ENCODE measurements around the gene ABHD6.
A peak's percentile ranks its signal among the peaks of the same experiment; 100 is the strongest.
"Not testable (repeated sequence)": the region's sequence is repeated elsewhere in the genome, so short reads cannot be mapped to it uniquely, and the experiment has no call there.

ABHD6 gene

DNA sequence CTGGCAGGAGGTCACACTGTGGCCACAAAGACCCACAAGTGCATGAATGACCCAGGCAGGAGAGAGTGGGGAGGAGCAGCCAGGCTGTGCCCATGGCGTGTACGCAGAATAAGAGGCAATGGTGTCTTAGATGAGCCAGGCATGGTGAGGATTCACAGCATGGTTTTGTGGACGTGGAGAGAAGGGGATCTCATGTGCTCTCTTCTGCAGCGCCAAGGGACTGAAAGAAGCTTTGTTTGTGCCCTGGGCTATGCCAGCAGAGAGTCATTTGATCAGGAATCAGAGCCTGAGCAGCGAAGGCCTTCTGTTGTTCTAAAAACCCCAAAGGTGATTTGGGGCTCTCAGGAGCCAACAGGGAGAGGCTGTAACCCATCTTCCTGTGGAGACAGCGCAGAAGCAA is 49.8 kb downstream of the ABHD6 start:
- Histone ChIP-seq H3F3A (ENCODE audit: control insufficient read depth, insufficient read depth) (no peaks in the 10 kb centered on the region), H3K9me2 (replicated peaks; ENCODE audit: control insufficient read depth, low read length) (no peaks in the 10 kb centered on the region), H3K4me3 (ENCODE audit: low read length) (no peak overlapping the region), H3K9me3 (ENCODE audit: control insufficient read depth, insufficient read depth, low read length) (no peaks in the 10 kb centered on the region), H3K27ac (ENCODE audit: low read depth, low read length) (no peak overlapping the region), H3K79me2 (ENCODE audit: control insufficient read depth, low read length) (no peaks in the 10 kb centered on the region), H3K27me3 (ENCODE audit: control insufficient read depth, low read length) (no peaks in the 10 kb centered on the region), H3K36me3 (ENCODE audit: control insufficient read depth, low read length) (0 out of 2 replicates have a peak, but pooled peaks cover 3% of the 10 kb centered on the region), H3K4me2 (ENCODE audit: low read length) (no peak overlapping the region), H3K4me1 (ENCODE audit: control insufficient read depth, low read length) (peaks cover 9% of the 10 kb centered on the region), H4K20me1 (ENCODE audit: control insufficient read depth, insufficient read depth, low read depth, low read length) (no peaks in the 10 kb centered on the region)
- TF ChIP-seq, protein P1, sequence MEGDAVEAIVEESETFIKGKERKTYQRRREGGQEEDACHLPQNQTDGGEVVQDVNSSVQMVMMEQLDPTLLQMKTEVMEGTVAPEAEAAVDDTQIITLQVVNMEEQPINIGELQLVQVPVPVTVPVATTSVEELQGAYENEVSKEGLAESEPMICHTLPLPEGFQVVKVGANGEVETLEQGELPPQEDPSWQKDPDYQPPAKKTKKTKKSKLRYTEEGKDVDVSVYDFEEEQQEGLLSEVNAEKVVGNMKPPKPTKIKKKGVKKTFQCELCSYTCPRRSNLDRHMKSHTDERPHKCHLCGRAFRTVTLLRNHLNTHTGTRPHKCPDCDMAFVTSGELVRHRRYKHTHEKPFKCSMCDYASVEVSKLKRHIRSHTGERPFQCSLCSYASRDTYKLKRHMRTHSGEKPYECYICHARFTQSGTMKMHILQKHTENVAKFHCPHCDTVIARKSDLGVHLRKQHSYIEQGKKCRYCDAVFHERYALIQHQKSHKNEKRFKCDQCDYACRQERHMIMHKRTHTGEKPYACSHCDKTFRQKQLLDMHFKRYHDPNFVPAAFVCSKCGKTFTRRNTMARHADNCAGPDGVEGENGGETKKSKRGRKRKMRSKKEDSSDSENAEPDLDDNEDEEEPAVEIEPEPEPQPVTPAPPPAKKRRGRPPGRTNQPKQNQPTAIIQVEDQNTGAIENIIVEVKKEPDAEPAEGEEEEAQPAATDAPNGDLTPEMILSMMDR (IDR thresholded peaks at IDR 0.05; ENCODE audit: low read depth, low read length, poor library complexity, severe bottlenecking) = no peak
- TF ChIP-seq EZH2phosphoT487 (IDR thresholded peaks at IDR 0.05; ENCODE audit: borderline replicate concordance, low read length) = no peak

DNA sequence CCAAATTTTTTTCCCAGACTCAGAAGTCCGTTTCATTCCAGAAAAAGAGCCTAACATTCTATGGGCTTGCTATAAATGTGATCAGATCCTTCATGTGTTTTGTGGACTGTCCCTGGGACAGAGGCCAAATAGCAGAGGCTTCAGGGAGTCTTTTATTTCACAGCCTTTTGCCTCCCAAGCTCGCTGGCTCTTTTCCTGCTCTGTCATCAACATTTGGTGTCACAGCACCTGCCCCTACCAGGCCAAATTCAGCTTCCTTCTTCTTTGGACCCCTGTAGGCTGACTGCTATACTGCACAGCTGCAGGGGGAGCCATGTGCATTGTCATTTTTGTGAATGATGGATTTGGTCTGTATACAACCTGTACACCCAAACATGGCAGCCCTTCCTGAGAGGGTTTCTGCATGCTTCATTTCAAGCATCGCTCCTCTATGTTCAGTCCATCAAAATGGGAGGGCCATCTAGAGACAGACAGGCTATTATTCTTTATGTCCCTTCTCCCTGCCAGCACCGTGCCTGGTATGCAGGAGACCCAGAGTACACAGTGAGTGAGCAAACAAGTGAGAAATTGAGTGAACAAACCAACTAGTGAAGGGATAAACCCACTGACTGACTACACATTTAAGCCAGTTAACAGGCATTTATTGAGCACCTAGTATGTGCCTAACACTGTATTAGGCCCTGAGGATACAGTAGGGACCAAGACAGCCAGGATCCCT is 50.6 kb downstream of the ABHD6 start:
- H3K27me3 ChIP-seq (ENCODE audit: control insufficient read depth, low read length) = no peaks in the 10 kb centered on the region
- no peaks in the 10 kb centered on the region for H3K79me2 ChIP-seq (ENCODE audit: control insufficient read depth, low read length)
- H3K36me3 ChIP-seq (ENCODE audit: control insufficient read depth, low read length) = 0 out of 2 replicates have a peak, but pooled peaks cover 3% of the 10 kb centered on the region
- H3K4me2 ChIP-seq (ENCODE audit: low read length) = no peak overlapping the region
- H3K9me2 ChIP-seq (replicated peaks; ENCODE audit: control insufficient read depth, low read length) = no peaks in the 10 kb centered on the region
- TF ChIP-seq EZH2phosphoT487 (IDR thresholded peaks at IDR 0.05; ENCODE audit: borderline replicate concordance, low read length) = no peak
- TF ChIP-seq, protein P1 (IDR thresholded peaks at IDR 0.05; ENCODE audit: low read depth, low read length, poor library complexity, severe bottlenecking) = peak; percentile 26
- H3K4me1 ChIP-seq (ENCODE audit: control insufficient read depth, low read length) = peaks cover 9% of the 10 kb centered on the region
- H3K9me3 ChIP-seq (ENCODE audit: control insufficient read depth, insufficient read depth, low read length) = no peaks in the 10 kb centered on the region
- H3K27ac ChIP-seq (ENCODE audit: low read depth, low read length) = no peak overlapping the region
- H3F3A ChIP-seq (ENCODE audit: control insufficient read depth, insufficient read depth) = no peaks in the 10 kb centered on the region
- H3K4me3 ChIP-seq (ENCODE audit: low read length) = no peak overlapping the region
- H4K20me1 ChIP-seq (ENCODE audit: control insufficient read depth, insufficient read depth, low read depth, low read length) = no peaks in the 10 kb centered on the region

DNA sequence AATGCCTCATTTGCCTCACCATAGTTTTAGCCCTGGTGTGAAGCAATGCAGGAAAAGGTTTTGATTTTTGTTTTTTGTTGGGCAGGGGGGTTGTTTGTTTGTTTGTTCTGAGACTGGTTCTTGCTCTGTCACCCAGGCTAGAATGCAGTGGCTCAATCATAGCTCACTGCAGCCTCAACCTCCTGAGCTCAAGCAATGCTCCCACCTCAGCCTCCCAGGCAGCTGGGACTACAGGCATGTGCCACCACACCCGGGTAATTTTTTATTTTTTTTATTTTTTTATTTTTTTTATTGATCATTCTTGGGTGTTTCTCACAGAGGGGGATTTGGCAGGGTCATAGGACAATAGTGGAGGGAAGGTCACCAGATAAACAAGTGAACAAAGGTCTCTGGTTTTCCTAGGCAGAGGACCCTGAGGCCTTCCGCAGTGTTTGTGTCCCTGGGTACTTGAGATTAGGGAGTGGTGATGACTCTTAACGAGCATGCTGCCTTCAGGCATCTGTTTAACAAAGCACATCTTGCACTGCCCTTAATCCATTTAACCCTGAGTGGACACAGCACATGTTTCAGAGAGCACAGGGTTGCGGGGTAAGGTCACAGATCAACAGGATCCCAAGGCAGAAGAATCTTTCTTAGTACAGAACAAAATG is 51.5 kb downstream of the ABHD6 start:
- H3K27ac ChIP-seq (ENCODE audit: low read depth, low read length); H4K20me1 ChIP-seq (ENCODE audit: control insufficient read depth, insufficient read depth, low read depth, low read length); H3K9me2 ChIP-seq (replicated peaks; ENCODE audit: control insufficient read depth, low read length); H3K4me2 ChIP-seq (ENCODE audit: low read length); H3K36me3 ChIP-seq (ENCODE audit: control insufficient read depth, low read length); H3F3A ChIP-seq (ENCODE audit: control insufficient read depth, insufficient read depth); H3K4me3 ChIP-seq (ENCODE audit: low read length); H3K9me3 ChIP-seq (ENCODE audit: control insufficient read depth, insufficient read depth, low read length); H3K27me3 ChIP-seq (ENCODE audit: control insufficient read depth, low read length); H3K79me2 ChIP-seq (ENCODE audit: control insufficient read depth, low read length); H3K4me1 ChIP-seq (ENCODE audit: control insufficient read depth, low read length): not testable (repeated sequence)

DNA sequence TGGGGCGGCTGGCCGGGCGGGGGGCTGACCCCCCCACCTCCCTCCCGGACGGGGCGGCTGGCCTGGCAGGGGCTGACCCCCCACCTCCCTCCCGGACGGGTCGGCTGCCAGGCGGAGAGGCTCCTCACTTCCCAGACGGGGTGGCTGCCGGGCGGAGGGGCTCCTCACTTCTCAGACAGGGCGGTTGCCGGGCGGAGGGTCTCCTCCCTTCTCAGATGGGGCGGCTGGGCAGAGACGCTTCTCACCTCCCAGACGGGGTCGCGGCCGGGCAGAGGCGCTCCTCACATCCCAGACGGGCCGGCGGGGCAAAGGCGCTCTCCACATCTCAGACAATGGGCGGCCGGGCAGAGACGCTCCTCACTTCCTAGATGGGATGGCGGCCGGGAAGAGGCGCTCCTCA is 52.9 kb downstream of the ABHD6 start:
- not testable (repeated sequence) for H3K27ac ChIP-seq (ENCODE audit: low read depth, low read length); H3F3A ChIP-seq (ENCODE audit: control insufficient read depth, insufficient read depth); H3K27me3 ChIP-seq (ENCODE audit: control insufficient read depth, low read length); H3K36me3 ChIP-seq (ENCODE audit: control insufficient read depth, low read length); H3K4me3 ChIP-seq (ENCODE audit: low read length); H3K9me3 ChIP-seq (ENCODE audit: control insufficient read depth, insufficient read depth, low read length); H4K20me1 ChIP-seq (ENCODE audit: control insufficient read depth, insufficient read depth, low read depth, low read length); H3K79me2 ChIP-seq (ENCODE audit: control insufficient read depth, low read length); H3K4me1 ChIP-seq (ENCODE audit: control insufficient read depth, low read length); H3K9me2 ChIP-seq (replicated peaks; ENCODE audit: control insufficient read depth, low read length); H3K4me2 ChIP-seq (ENCODE audit: low read length)

Measured in DOHH2 (cell line).